Fibroblast of pulmonary artery (primary cell): Measurements from ENCODE around the gene STK17B.
A peak's percentile ranks its signal among the peaks of the same experiment; 100 is the strongest.

Experiments used
- DNase-seq: peaks from one replicate; pipeline ENCODE4 v3.0.0-alpha.2; 2010; ENCODE audit warnings: low read depth
- H3K4me3 ChIP-seq: replicated peaks from 2 replicates; pipeline ENCODE4 v1.5.1; 2011; ENCODE audit warnings: low read depth, mild to moderate bottlenecking, control low read depth, low read length, moderate library complexity
- TF ChIP-seq, protein P1 (sequence below): IDR thresholded peaks from 2 replicates; pipeline ENCODE4 v1.5.1; 2011; ENCODE audit warnings: mild to moderate bottlenecking, control low read depth, low read length, inconsistent platforms; ENCODE audit errors: missing control alignments

STK17B gene

DNA sequence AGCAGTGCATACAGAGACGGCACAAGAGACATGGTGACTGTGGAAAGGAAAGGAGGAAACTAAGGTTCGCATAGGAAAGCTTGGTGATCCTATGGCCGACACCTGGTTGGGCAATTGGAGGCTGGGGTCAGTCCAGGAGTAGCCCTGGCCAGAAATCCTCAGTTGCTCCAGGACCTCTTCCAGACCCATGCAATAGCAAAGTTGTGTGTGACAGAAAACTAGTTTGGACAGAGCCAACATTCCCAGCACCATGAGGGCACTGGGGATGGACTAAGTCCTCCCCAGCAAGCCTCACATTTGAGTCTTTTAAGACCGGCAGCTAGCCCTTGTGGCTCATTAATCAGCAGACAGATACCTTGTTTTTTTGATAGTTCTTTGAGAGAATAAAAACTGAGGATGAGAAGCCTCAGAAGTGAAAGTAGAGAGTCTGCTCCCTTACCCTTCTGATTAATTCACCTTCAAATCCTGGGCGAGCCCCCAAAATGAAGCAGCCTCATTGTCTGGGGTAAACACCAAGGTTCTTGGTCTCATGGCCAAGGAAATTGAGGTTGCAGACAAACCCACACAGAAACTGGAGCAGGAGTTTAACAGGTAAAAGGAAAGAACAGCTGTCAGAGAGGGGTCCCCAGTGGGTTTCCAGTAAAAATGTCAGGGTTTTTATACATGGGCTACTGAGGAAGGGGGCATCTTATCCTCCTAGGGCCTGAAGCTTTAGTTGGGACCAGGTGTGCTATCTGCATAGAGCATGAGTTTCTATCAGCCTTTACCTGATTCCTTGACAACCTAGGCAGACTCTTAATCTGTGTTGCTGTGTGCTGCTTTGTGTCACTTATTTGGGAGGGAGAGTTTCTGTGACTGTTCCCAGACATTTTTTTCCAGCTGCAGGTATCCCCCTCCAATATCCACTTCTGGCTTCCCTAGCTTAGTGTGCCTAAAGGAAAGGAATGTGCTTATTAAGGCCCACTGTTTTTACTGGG, 39.1 kb downstream of the STK17B start:
- TF ChIP-seq, protein P1, sequence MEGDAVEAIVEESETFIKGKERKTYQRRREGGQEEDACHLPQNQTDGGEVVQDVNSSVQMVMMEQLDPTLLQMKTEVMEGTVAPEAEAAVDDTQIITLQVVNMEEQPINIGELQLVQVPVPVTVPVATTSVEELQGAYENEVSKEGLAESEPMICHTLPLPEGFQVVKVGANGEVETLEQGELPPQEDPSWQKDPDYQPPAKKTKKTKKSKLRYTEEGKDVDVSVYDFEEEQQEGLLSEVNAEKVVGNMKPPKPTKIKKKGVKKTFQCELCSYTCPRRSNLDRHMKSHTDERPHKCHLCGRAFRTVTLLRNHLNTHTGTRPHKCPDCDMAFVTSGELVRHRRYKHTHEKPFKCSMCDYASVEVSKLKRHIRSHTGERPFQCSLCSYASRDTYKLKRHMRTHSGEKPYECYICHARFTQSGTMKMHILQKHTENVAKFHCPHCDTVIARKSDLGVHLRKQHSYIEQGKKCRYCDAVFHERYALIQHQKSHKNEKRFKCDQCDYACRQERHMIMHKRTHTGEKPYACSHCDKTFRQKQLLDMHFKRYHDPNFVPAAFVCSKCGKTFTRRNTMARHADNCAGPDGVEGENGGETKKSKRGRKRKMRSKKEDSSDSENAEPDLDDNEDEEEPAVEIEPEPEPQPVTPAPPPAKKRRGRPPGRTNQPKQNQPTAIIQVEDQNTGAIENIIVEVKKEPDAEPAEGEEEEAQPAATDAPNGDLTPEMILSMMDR: no peak
- no peak overlapping the region for H3K4me3 ChIP-seq
- DNase-seq: no peak

DNA sequence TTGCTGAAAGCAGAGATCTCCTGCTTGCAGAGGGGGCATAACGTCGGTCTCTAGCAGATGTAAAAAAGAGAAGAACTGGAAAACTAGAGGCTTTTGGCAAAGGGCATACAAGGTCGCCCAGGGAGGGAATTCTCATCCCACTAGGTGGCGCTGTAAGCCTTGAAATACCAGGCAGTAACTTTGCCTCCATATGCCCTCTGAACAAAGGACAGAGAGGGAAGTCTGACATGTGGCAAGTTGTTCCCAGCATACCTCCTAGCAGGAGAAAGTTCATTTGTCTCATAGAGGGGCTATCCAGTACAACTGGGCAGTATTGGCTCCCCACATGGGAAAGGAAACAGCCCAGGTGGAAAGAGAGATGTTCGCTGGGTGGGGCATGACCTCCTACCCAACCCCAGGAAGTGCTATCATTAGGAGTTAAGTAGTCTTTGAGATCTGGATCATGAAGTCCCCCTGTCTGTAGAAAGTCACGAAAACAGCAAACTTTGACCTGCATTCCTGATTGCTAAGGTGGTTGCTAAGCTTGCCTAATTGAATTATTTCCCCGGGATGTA, 39.9 kb downstream of the STK17B start:
- DNase-seq: peak; percentile 49
- H3K4me3 ChIP-seq: no peak overlapping the region
- TF ChIP-seq, protein P1: peak; percentile 28

DNA sequence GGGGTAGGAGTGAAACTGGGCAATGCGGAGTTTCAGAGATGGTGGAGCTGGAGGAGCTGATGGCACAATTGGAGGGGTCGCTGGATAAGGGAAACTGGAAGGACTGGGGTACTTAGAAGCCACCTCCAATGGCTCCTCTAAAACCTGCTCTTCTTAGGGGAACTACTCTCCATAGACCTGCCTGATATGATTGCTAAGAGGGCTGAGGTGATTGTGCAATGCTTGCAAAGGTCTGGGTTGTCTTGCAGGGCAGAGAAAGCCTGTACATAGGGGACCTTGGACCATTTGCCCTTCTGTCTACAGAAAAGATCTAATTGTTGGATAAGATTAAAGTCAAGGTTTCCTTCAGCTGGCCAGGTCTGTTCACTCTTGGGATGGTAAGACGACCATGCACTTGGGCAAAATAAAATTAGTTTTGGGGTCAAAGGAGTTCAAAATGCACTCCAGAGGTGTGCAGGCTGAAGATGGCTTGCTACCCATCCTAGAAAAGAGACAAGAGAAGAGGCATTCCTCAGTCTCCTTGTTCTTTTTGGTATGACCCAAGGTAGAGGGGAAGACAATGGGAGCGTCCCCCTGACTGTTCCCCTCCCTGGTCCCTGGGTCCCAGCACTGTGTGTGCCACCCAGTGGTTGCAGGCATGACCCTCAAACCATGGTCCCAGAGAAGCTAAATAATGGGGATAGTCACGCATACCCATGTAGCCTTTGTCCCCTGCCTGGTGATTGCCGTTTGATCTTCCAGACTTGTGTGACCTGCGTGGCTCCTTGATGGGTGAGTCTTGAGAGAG, 41.1 kb downstream of the STK17B start:
- TF ChIP-seq, protein P1: no peak
- no peak overlapping the region for H3K4me3 ChIP-seq
- DNase-seq: no peak

DNA sequence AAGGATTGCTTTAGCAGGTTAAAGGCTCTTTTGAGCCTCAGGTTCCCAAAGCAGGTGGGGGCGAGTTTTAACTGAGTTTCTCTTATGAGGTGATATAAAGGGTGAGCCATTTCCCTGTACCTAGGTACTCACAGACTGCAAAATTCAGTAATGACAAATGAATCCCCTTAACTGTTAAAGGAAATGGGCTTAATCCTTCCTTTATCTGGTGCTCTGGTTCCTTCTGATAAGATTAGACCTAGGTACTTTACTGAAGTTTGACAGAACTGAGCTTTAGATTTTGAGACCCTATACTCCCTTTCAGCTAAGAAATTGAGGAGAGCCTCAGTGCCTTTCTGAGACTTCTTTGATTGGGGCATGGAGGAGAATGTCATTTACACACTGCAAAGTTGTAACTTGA, 42.6 kb downstream of the STK17B start:
- DNase-seq: no peak
- no peak overlapping the region for H3K4me3 ChIP-seq
- TF ChIP-seq, protein P1: no peak

DNA sequence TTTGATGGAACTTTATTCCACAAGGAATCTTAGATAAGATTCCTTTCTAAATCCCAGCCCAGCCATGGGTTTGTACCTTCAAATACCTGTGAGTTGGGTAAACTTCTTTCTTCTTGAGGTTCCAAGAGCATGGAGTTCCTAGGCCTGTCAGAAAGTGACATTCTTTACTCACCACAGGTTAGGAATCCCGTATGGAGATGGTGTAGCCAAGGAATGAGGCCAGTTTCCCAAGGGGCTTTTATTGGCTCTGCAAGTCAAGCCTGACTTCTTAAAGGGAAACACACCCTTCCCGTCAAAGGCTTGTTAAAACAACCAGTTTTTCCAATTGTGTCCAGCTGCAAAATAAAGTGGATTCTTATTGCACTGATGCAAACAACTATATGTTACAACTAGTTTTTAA, 45.8 kb downstream of the STK17B start:
- DNase-seq: no peak
- TF ChIP-seq, protein P1: no peak
- no peak overlapping the region for H3K4me3 ChIP-seq

DNA sequence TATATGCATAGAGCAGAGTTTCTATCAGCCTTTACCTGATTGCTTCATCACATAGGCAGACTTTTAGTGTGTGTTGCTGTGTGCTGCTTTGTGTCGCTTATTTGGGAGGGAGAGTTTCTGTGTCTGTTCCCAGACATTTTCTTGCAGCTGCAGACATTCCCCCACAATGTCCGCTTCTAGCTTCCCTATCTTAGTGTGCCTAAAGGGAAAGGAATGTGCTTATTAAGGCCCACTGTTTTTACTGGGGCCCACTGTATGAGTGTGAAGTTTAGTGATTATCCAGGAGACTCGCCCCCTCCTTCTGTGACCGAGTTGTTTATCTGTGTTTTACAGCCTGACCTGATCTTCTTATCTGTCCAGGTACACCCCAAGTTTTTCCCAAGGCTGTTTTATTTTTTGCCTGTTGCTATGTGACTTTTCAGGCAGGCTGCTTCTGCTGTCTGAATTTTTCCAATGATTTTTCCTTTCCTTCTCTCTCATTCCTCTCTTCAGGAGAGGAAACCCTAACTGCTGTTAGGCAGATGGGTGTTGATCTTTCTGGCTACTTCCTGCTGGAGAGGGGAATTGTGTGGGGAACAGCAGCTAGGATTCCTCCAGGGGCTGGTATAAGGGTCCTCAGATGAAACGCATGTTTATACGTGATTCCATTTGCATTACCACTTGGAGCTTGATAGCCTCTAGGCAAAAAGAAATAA, 47.6 kb downstream of the STK17B start:
- DNase-seq: peak; percentile 65

More for the DNA sequence above, 47.6 kb downstream of the STK17B start:
- H3K4me3 ChIP-seq: no peak overlapping the region
- TF ChIP-seq, protein P1: no peak
